Panc1 (cell line): Measurements from ENCODE around the gene OR52E6. TPM values are rescaled to one million over a fixed set of nuclear protein-coding genes. Genes with fewer than 3 reads are reported as not detected.
A peak's percentile ranks its signal among the peaks of the same experiment; 100 is the strongest.

Source experiments
- ATAC-seq: fragments of 200-7000 bp; cut with Tn5 transposase; 2 replicates; pipeline ENCODE4 v1.9.1; 2020; ENCODE audit warnings: mild to moderate bottlenecking, moderate library complexity
- BruUV-seq: library from RNA; stranded (reverse); fragments of 400-500 nt; replicated peaks from 2 replicates; lab custom pipeline; 2021; lab: Mats Ljungman, UMichigan
- CTCF ChIA-PET: fragments of 300-600 bp; sonication (Branson Sonifier 250); formaldehyde crosslinking; loops from one replicate; lab custom pipeline; 2022; ENCODE audit warnings: antibody characterized with exemption; lab: Charles Lee
- POLR2A ChIA-PET: fragments of 300-600 bp; sonication (Branson Sonifier 250); formaldehyde crosslinking; loops from one replicate; lab custom pipeline; 2022; ENCODE audit warnings: antibody characterized with exemption; lab: Charles Lee
- DNase-seq: peaks from one replicate; pipeline ENCODE4 v3.0.0-alpha.2; 2010; ENCODE audit warnings: low read depth, low spot score
- H3K27ac ChIP-seq: 2 replicates; pipeline ENCODE4 v1.5.1; 2011; ENCODE audit warnings: mild to moderate bottlenecking, low read length, inconsistent platforms
- H3K27me3 ChIP-seq: fragments of 200-500 bp; sonication (Bioruptor generic); 2 replicates; pipeline ENCODE4 v1.6.0; 2014; ENCODE audit warnings: low read length, inconsistent platforms; ENCODE audit not compliant: control insufficient read depth, insufficient read depth
- H3K36me3 ChIP-seq: fragments of 200-500 bp; sonication (Bioruptor generic); 2 replicates; pipeline ENCODE4 v1.5.1; 2014; ENCODE audit warnings: inconsistent platforms, mild to moderate bottlenecking, low read length, moderate library complexity; ENCODE audit not compliant: control insufficient read depth, insufficient read depth
- H3K4me1 ChIP-seq: 2 replicates; pipeline ENCODE4 v1.5.1; 2011; ENCODE audit warnings: inconsistent platforms, mild to moderate bottlenecking, low read length, moderate library complexity; ENCODE audit not compliant: control insufficient read depth, insufficient read depth
- H3K4me3 ChIP-seq, 2 experiments: 2 replicates each; pipeline ENCODE4 v1.5.1; 2011 to 2012; ENCODE audit warnings: low read depth in 2 of 2, low read length in 2 of 2, mild to moderate bottlenecking in 2 of 2, inconsistent platforms in 1 of 2, moderate library complexity in 1 of 2
- H3K9me3 ChIP-seq: fragments of 200-500 bp; sonication (Bioruptor generic); 2 replicates; pipeline ENCODE4 v1.5.1; 2014; ENCODE audit warnings: low read depth, mild to moderate bottlenecking, inconsistent platforms, low read length, moderate library complexity; ENCODE audit not compliant: control insufficient read depth, insufficient read depth
- CTCF ChIP-seq: fragments of 450-650 bp; IDR thresholded peaks from 2 replicates; pipeline ENCODE4 v1.5.1; 2017; ENCODE audit warnings: mild to moderate bottlenecking
- POLR2AphosphoS5 ChIP-seq: IDR thresholded peaks from 2 replicates; pipeline ENCODE4 v1.6.1; 2012; ENCODE audit warnings: mild to moderate bottlenecking, low read depth, low read length, moderate library complexity
- REST ChIP-seq, 2 experiments: IDR thresholded peaks; 2 replicates each; pipeline ENCODE4 v1.6.1; 2011 to 2012; ENCODE audit warnings: low read depth in 2 of 2, control low read depth in 1 of 2, low read length in 1 of 2, mild to moderate bottlenecking in 1 of 2, moderate library complexity in 1 of 2; ENCODE audit not compliant: insufficient read depth in 1 of 2
- SIN3A ChIP-seq: IDR thresholded peaks from 2 replicates; pipeline ENCODE4 v1.6.1; 2012; ENCODE audit warnings: low read depth, mild to moderate bottlenecking, low read length, moderate library complexity, borderline replicate concordance; ENCODE audit not compliant: insufficient read depth
- TCF7L2 ChIP-seq: IDR thresholded peaks from 2 replicates; pipeline ENCODE4 v1.6.1; 2011; ENCODE audit warnings: mild to moderate bottlenecking, low read depth, low read length, inconsistent platforms
- in situ Hi-C: cut with HindIII; loops from 2 replicates; pipeline ENCODE4 v1.10.0; 2016; ENCODE audit warnings: low sequenced_read_pairs, low pct_unique_long_range_greater_than_20kb
- intact Hi-C: fragments of 100-400 bp; cut with micrococcal nuclease; formaldehyde crosslinking; loops from one replicate; pipeline ENCODE4 v1.10.0; 2022; ENCODE audit not compliant: unreplicated experiment
- total RNA-seq: library from RNA; stranded (reverse); gene quantifications from one replicate; pipeline ENCODE4 v1.2.1, GENCODE V29; 2021; ENCODE audit not compliant: unreplicated experiment

Gene OR52E6
- total RNA-seq, 1 experiment from 2014 or later, result not detected

GRCh38 chr11:5808500-5809121 lies 33.1 kb downstream of the OR52E6 start, which contains the start of gene OR52N2:
Gene OR52N2 (plus strand): TSS chr11:5808924. CDS start chr11:5820336, 11,412 bp downstream.
- no peaks in the 10 kb centered on the region for H3K36me3 ChIP-seq
- peak within 1 kb of the TSS; percentile 42 to 69 for H3K4me3 ChIP-seq
- H3K9me3 ChIP-seq, result no peaks in the 10 kb centered on the region
- no TSS peak for BruUV-seq
- TF ChIP-seq TCF7L2 (no peak), SIN3A (no peak), POLR2AphosphoS5 (no peak), REST (IDR thresholded peaks at IDR 0.05; ENCODE audit: insufficient read depth in 1 of 2, low read depth in 2 of 2, low read length in 1 of 2) (0 out of 4 replicates have a peak, but pooled peaks of 1 of the 2 experiments have one; percentile 18), CTCF (peak; percentile 94)
- H3K4me1 ChIP-seq, result peaks cover 7% of the 10 kb centered on the region
- ChIA-PET CTCF (no interaction called here), POLR2A (no interaction called here)
- no peak within 1 kb of the TSS for H3K27ac ChIP-seq
- H3K27me3 ChIP-seq, result peaks cover 11% of the 10 kb centered on the region; the same call in 1 of the 2 replicates
- DNase-seq (peak; percentile 76), ATAC-seq (peak; percentile 98)
- in situ Hi-C loops (no loop called here), intact Hi-C loops (loop anchor here (2.0 to 5.0 kb wide), 6 partner anchors 208 to 1181 kb away; partner anchors contain the start of gene OR51M1)

- peaks cover 11% of the 10 kb centered on the region; the same call in 1 of the 2 replicates for H3K27me3 ChIP-seq
- H3K4me1 ChIP-seq, result peaks cover 7% of the 10 kb centered on the region
- ChIA-PET POLR2A (no interaction called here), CTCF (no interaction called here)
- ATAC-seq (no peak), DNase-seq (no peak)
- H3K4me3 ChIP-seq, result no peak overlapping the region
- in situ Hi-C loops (no loop called here), intact Hi-C loops (loop anchor here (5.0 kb wide), 4 partner anchors 425 to 1180 kb away; partner anchors contain the start of gene OR51M1)
- H3K9me3 ChIP-seq, result no peaks in the 10 kb centered on the region
- H3K27ac ChIP-seq, result no peak overlapping the region
- H3K36me3 ChIP-seq, result no peaks in the 10 kb centered on the region
- TF ChIP-seq POLR2AphosphoS5 (no peak), CTCF (no peak), REST (IDR thresholded peaks at IDR 0.05; ENCODE audit: insufficient read depth in 1 of 2, low read depth in 2 of 2, low read length in 1 of 2) (no peak), TCF7L2 (no peak), SIN3A (no peak)
- no TSS peak for BruUV-seq
Observed at GRCh38 chr11:5807580-5807979, 34.1 kb downstream of the OR52E6 start.
